ENCODE data around the gene ANKRD13A. TPM values are rescaled to one million over a fixed set of nuclear protein-coding genes. Genes with fewer than 3 reads are reported as not detected.

Gene ANKRD13A
- polyA plus RNA-seq, 1 of the 3 experiments (the other 2 are of a cell fraction), result 42.8 TPM

DNA sequence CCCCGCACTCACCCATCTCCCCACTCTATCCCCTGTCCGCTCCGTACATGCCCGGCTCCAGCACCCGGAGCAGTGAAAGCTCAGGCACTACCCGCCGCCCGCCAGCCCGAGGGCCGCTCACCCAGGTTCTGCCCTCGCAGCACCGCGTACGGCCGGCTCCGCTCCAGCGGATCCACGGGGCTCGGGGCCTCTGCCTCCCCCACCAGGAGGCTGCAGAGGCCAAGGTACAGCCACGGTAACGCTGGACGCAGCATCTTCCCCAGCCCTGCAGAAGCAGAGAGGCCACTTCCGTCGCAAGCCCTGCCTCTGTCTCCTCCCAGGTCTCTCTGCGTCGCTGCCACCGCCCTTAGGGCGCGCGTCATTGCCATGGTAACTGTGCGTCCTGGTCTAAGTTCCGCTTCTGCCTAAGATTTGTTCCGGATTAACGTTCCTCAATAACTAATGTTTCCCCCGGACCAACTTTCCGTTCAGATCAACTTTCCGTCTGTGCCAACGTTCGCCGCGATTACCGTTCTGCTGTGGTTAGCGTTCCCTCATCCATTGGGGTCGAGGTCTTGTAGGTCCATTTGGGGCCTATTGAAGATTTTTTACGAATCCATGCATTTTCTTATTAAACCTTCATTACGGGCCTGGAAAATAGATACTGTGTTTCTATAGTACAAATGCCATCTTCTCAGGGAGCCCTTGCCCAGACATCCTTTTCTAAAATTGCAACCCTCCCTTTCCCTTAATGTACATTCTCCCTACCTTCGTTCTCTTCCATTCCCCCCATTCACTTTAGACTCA, 49.2 kb downstream of the ANKRD13A start, which contains the start of gene C12orf76:
Gene C12orf76 (minus strand): TSS at position 281 of the 786 bp plus-strand sequence. CDS start 27 bp downstream, at position 254.
- Histone ChIP-seq H3K4me2 (peak within 1 kb of the TSS; percentile 97), H3K36me3 (replicated peaks in 1 of 2; ENCODE audit: control insufficient read depth in 1 of 2, insufficient read depth in 2 of 2, low read length in 1 of 2) (peaks cover 0 to 6% of the 10 kb centered on the region in 2 experiments), H3K9me3 (no peaks in the 10 kb centered on the region), H3K4me1 (ENCODE audit: control insufficient read depth in 1 of 2, insufficient read depth in 2 of 2, low read depth in 1 of 2, low read length in 1 of 2) (peaks cover 14 to 18% of the 10 kb centered on the region in 2 experiments; a peak in 3 of 4 replicates), H3K27me3 (ENCODE audit: insufficient read depth) (no peaks in the 10 kb centered on the region), H3K4me3 (ENCODE audit: low read depth in 2 of 2, low read length in 1 of 2) (peak within 1 kb of the TSS; percentile 78 to 84), H3K9me2 (no peaks in the 10 kb centered on the region), H3K9ac (peak within 1 kb of the TSS; percentile 78), H3F3A (replicated peaks; ENCODE audit: insufficient read depth) (peaks cover 9% of the 10 kb centered on the region), H3K79me2 (ENCODE audit: insufficient read depth) (peaks cover 47% of the 10 kb centered on the region), H4K20me1 (ENCODE audit: insufficient read depth) (no peaks in the 10 kb centered on the region), H3K27ac (ENCODE audit: low read depth in 2 of 2, low read length in 1 of 2) (peak within 1 kb of the TSS; percentile 85 to 86), H2AFZ (ENCODE audit: low read depth) (peak within 1 kb of the TSS; percentile 97)
- 2% methylated on average over 33 of the region's 47 CpGs for WGBS (ENCODE audit: low lambda C conversion rate)
- CTCF ChIA-PET, result interaction anchor here (1.0 kb wide), 1 partner anchor 53 kb away, joined by 3 read pairs; no protein-coding TSS in a partner anchor
- peak; percentile 93 for DNase-seq
- POLR2A ChIA-PET, result no interaction called here
- TF ChIP-seq, protein P1, sequence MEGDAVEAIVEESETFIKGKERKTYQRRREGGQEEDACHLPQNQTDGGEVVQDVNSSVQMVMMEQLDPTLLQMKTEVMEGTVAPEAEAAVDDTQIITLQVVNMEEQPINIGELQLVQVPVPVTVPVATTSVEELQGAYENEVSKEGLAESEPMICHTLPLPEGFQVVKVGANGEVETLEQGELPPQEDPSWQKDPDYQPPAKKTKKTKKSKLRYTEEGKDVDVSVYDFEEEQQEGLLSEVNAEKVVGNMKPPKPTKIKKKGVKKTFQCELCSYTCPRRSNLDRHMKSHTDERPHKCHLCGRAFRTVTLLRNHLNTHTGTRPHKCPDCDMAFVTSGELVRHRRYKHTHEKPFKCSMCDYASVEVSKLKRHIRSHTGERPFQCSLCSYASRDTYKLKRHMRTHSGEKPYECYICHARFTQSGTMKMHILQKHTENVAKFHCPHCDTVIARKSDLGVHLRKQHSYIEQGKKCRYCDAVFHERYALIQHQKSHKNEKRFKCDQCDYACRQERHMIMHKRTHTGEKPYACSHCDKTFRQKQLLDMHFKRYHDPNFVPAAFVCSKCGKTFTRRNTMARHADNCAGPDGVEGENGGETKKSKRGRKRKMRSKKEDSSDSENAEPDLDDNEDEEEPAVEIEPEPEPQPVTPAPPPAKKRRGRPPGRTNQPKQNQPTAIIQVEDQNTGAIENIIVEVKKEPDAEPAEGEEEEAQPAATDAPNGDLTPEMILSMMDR (IDR thresholded peaks at IDR 0.05), result peak; percentile 12; the same call in 1 of the 2 replicates
- TF ChIP-seq EZH2phosphoT487 (IDR thresholded peaks at IDR 0.05; ENCODE audit: borderline replicate concordance, low read depth), result no peak
- TF ChIP-seq SMC3 (IDR thresholded peaks at IDR 0.05; ENCODE audit: low read depth, low read length), result no peak
- peak in 1 of 2 experiments; percentile 23; a peak in 1 of 4 replicates for TF ChIP-seq EP300 (IDR thresholded peaks at IDR 0.05; ENCODE audit: borderline replicate concordance in 1 of 2, low read depth in 1 of 2, low read length in 1 of 2)
- no peak for TF ChIP-seq FOSL2 (IDR thresholded peaks at IDR 0.05; ENCODE audit: borderline replicate concordance, low read depth)
- TF ChIP-seq, protein P2, sequence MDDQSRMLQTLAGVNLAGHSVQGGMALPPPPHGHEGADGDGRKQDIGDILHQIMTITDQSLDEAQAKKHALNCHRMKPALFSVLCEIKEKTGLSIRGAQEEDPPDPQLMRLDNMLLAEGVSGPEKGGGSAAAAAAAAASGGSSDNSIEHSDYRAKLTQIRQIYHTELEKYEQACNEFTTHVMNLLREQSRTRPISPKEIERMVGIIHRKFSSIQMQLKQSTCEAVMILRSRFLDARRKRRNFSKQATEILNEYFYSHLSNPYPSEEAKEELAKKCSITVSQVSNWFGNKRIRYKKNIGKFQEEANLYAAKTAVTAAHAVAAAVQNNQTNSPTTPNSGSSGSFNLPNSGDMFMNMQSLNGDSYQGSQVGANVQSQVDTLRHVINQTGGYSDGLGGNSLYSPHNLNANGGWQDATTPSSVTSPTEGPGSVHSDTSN (IDR thresholded peaks at IDR 0.05), result 0 out of 2 replicates have a peak, but pooled peaks have one; percentile 8
- TF ChIP-seq, protein P3, sequence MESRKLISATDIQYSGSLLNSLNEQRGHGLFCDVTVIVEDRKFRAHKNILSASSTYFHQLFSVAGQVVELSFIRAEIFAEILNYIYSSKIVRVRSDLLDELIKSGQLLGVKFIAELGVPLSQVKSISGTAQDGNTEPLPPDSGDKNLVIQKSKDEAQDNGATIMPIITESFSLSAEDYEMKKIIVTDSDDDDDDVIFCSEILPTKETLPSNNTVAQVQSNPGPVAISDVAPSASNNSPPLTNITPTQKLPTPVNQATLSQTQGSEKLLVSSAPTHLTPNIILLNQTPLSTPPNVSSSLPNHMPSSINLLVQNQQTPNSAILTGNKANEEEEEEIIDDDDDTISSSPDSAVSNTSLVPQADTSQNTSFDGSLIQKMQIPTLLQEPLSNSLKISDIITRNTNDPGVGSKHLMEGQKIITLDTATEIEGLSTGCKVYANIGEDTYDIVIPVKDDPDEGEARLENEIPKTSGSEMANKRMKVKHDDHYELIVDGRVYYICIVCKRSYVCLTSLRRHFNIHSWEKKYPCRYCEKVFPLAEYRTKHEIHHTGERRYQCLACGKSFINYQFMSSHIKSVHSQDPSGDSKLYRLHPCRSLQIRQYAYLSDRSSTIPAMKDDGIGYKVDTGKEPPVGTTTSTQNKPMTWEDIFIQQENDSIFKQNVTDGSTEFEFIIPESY (IDR thresholded peaks at IDR 0.05; ENCODE audit: borderline replicate concordance, low read depth), result no peak
- TF ChIP-seq, protein P4, sequence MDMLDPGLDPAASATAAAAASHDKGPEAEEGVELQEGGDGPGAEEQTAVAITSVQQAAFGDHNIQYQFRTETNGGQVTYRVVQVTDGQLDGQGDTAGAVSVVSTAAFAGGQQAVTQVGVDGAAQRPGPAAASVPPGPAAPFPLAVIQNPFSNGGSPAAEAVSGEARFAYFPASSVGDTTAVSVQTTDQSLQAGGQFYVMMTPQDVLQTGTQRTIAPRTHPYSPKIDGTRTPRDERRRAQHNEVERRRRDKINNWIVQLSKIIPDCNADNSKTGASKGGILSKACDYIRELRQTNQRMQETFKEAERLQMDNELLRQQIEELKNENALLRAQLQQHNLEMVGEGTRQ (IDR thresholded peaks at IDR 0.05; ENCODE audit: borderline replicate concordance, low read depth, low read length), result no peak
- TF ChIP-seq TAF1 (IDR thresholded peaks at IDR 0.05; ENCODE audit: borderline replicate concordance, low read depth, low read length), result peak; percentile 86; the same call in 1 of the 2 replicates
- no peak for TF ChIP-seq TEAD4 (IDR thresholded peaks at IDR 0.05; ENCODE audit: borderline replicate concordance, insufficient read depth)
- peak; percentile 35; the same call in 1 of the 2 replicates for TF ChIP-seq TCF12 (IDR thresholded peaks at IDR 0.05)
- TF ChIP-seq GABPA (IDR thresholded peaks at IDR 0.05; ENCODE audit: low read depth), result peak; percentile 98
- TF ChIP-seq, protein P5, sequence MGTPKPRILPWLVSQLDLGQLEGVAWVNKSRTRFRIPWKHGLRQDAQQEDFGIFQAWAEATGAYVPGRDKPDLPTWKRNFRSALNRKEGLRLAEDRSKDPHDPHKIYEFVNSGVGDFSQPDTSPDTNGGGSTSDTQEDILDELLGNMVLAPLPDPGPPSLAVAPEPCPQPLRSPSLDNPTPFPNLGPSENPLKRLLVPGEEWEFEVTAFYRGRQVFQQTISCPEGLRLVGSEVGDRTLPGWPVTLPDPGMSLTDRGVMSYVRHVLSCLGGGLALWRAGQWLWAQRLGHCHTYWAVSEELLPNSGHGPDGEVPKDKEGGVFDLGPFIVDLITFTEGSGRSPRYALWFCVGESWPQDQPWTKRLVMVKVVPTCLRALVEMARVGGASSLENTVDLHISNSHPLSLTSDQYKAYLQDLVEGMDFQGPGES (IDR thresholded peaks at IDR 0.05; ENCODE audit: low read depth, low read length), result no peak
- peak; percentile 93 for TF ChIP-seq MXI1 (IDR thresholded peaks at IDR 0.05; ENCODE audit: low read depth, low read length)
- TF ChIP-seq FOXM1 (IDR thresholded peaks at IDR 0.05; ENCODE audit: low read depth), result no peak
- TF ChIP-seq ELF1 (IDR thresholded peaks at IDR 0.05), result peak; percentile 84
- TF ChIP-seq, protein P6, sequence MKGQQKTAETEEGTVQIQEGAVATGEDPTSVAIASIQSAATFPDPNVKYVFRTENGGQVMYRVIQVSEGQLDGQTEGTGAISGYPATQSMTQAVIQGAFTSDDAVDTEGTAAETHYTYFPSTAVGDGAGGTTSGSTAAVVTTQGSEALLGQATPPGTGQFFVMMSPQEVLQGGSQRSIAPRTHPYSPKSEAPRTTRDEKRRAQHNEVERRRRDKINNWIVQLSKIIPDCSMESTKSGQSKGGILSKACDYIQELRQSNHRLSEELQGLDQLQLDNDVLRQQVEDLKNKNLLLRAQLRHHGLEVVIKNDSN (IDR thresholded peaks at IDR 0.05; ENCODE audit: borderline replicate concordance, low read depth), result no peak
- TF ChIP-seq CHD2 (IDR thresholded peaks at IDR 0.05; ENCODE audit: low read length, partially characterized antibody), result peak; percentile 95
- TF ChIP-seq, protein P7, sequence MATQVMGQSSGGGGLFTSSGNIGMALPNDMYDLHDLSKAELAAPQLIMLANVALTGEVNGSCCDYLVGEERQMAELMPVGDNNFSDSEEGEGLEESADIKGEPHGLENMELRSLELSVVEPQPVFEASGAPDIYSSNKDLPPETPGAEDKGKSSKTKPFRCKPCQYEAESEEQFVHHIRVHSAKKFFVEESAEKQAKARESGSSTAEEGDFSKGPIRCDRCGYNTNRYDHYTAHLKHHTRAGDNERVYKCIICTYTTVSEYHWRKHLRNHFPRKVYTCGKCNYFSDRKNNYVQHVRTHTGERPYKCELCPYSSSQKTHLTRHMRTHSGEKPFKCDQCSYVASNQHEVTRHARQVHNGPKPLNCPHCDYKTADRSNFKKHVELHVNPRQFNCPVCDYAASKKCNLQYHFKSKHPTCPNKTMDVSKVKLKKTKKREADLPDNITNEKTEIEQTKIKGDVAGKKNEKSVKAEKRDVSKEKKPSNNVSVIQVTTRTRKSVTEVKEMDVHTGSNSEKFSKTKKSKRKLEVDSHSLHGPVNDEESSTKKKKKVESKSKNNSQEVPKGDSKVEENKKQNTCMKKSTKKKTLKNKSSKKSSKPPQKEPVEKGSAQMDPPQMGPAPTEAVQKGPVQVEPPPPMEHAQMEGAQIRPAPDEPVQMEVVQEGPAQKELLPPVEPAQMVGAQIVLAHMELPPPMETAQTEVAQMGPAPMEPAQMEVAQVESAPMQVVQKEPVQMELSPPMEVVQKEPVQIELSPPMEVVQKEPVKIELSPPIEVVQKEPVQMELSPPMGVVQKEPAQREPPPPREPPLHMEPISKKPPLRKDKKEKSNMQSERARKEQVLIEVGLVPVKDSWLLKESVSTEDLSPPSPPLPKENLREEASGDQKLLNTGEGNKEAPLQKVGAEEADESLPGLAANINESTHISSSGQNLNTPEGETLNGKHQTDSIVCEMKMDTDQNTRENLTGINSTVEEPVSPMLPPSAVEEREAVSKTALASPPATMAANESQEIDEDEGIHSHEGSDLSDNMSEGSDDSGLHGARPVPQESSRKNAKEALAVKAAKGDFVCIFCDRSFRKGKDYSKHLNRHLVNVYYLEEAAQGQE (IDR thresholded peaks at IDR 0.05; ENCODE audit: low read depth, low read length), result peak; percentile 57

Measured in SK-N-SH (cell line).